WTC11 (cell line): ENCODE data around the gene MGARP. TPM values are rescaled to one million over a fixed set of nuclear protein-coding genes. Genes with fewer than 3 reads are reported as not detected.

Experiments used
- ATAC-seq: fragments of 200-7000 bp; cut with Tn5 transposase; 2 replicates; pipeline ENCODE4 v1.10.0; 2021; ENCODE audit warnings: mild to moderate bottlenecking, moderate library complexity
- CTCF ChIA-PET: fragments of 300-600 bp; sonication (Branson Sonifier 250); formaldehyde crosslinking; loops from one replicate; lab custom pipeline; 2021; ENCODE audit warnings: antibody characterized with exemption; lab: Charles Lee
- POLR2A ChIA-PET: fragments of 350-600 bp; sonication (Branson Sonifier 250); formaldehyde crosslinking; loops from one replicate; lab custom pipeline; 2021; ENCODE audit warnings: antibody characterized with exemption; lab: Charles Lee
- DNase-seq: peaks from one replicate; pipeline ENCODE4 v3.0.0; 2021; ENCODE audit warnings: low spot score
- H3K27ac Mint-ChIP-seq: 2 replicates; pipeline ENCODE4 v1.8.0; 2021; ENCODE audit warnings: mixed read lengths
- H3K27me3 Mint-ChIP-seq: 2 replicates; pipeline ENCODE4 v1.8.0; 2021; ENCODE audit warnings: low read depth, mild to moderate bottlenecking, moderate library complexity, mixed read lengths
- H3K36me3 Mint-ChIP-seq: 2 replicates; pipeline ENCODE4 v1.8.0; 2021; ENCODE audit warnings: mixed read lengths
- H3K4me1 Mint-ChIP-seq: 2 replicates; pipeline ENCODE4 v1.8.0; 2022; ENCODE audit warnings: mixed read lengths
- H3K4me3 Mint-ChIP-seq: 2 replicates; pipeline ENCODE4 v1.8.0; 2021; ENCODE audit warnings: mild to moderate bottlenecking, moderate library complexity, mixed read lengths
- H3K9me3 Mint-ChIP-seq: 2 replicates; pipeline ENCODE4 v1.8.0; 2021; ENCODE audit warnings: mixed read lengths
- CBFB ChIP-seq: sonication (generic); formaldehyde crosslinking; IDR thresholded peaks from 2 replicates; pipeline ENCODE4 v1.8.1; 2022; ENCODE audit warnings: mild to moderate bottlenecking, low read depth, missing genetic modification reagents
- FOXK1 ChIP-seq: sonication (generic); formaldehyde crosslinking; IDR thresholded peaks from 2 replicates; pipeline ENCODE4 v1.8.0; 2022; ENCODE audit warnings: mild to moderate bottlenecking, moderate library complexity, missing genetic modification reagents
- GABPB1 ChIP-seq: sonication (generic); formaldehyde crosslinking; IDR thresholded peaks from 2 replicates; pipeline ENCODE4 v1.8.1; 2023; ENCODE audit warnings: mild to moderate bottlenecking, missing genetic modification reagents
- MXD4 ChIP-seq: fragments of 250-450 bp; sonication (Bioruptor Pico); IDR thresholded peaks from 2 replicates; pipeline ENCODE4 v1.8.0; 2021; ENCODE audit warnings: mild to moderate bottlenecking, moderate library complexity, borderline replicate concordance
- MYBL2 ChIP-seq: sonication (generic); formaldehyde crosslinking; IDR thresholded peaks from 2 replicates; pipeline ENCODE4 v1.8.1; 2023; ENCODE audit warnings: mild to moderate bottlenecking, moderate library complexity, missing genetic modification reagents
- NFE2L1 ChIP-seq: sonication (generic); formaldehyde crosslinking; IDR thresholded peaks from 2 replicates; pipeline ENCODE4 v1.8.1; 2023; ENCODE audit warnings: missing genetic modification reagents
- NR2C2 ChIP-seq: sonication (generic); formaldehyde crosslinking; IDR thresholded peaks from 2 replicates; pipeline ENCODE4 v1.8.0; 2022; ENCODE audit warnings: mild to moderate bottlenecking, missing genetic modification reagents
- NR3C1 ChIP-seq: sonication (generic); formaldehyde crosslinking; conservative IDR thresholded peaks from 2 replicates; pipeline ENCODE4 v1.8.1; 2023; ENCODE audit warnings: low read depth, mild to moderate bottlenecking, missing genetic modification reagents
- PRRX2 ChIP-seq: fragments of 250-450 bp; sonication (Bioruptor Pico); IDR thresholded peaks from 2 replicates; pipeline ENCODE4 v1.8.0; 2021; ENCODE audit warnings: mild to moderate bottlenecking
- SMAD3 ChIP-seq: sonication (generic); formaldehyde crosslinking; IDR thresholded peaks from 2 replicates; pipeline ENCODE4 v1.8.0; 2022; ENCODE audit warnings: missing genetic modification reagents, mild to moderate bottlenecking, borderline replicate concordance
- SP1 ChIP-seq: sonication (generic); formaldehyde crosslinking; conservative IDR thresholded peaks from 2 replicates; pipeline ENCODE4 v1.8.1; 2022; ENCODE audit warnings: missing genetic modification reagents
- TEAD1 ChIP-seq: sonication (generic); formaldehyde crosslinking; IDR thresholded peaks from 2 replicates; pipeline ENCODE4 v1.8.0; 2022; ENCODE audit warnings: mild to moderate bottlenecking, missing genetic modification reagents
- TEAD4 ChIP-seq: sonication (generic); formaldehyde crosslinking; IDR thresholded peaks from 2 replicates; pipeline ENCODE4 v1.8.0; 2022; ENCODE audit warnings: mild to moderate bottlenecking, missing genetic modification reagents
- ZBTB21 ChIP-seq: sonication (generic); formaldehyde crosslinking; IDR thresholded peaks from 2 replicates; pipeline ENCODE4 v1.8.1; 2023; ENCODE audit warnings: mild to moderate bottlenecking, missing genetic modification reagents, borderline replicate concordance
- ZNF396 ChIP-seq: fragments of 250-450 bp; sonication (Bioruptor Pico); IDR thresholded peaks from 2 replicates; pipeline ENCODE4 v1.8.0; 2021; ENCODE audit warnings: mild to moderate bottlenecking, moderate library complexity, borderline replicate concordance
- total RNA-seq: library from RNA; stranded (reverse); gene quantifications from 3 replicates; pipeline ENCODE4 v1.2.3, GENCODE V29; 2021
- TF ChIP-seq, protein P1 (sequence below): sonication (generic); formaldehyde crosslinking; IDR thresholded peaks from 2 replicates; pipeline ENCODE4 v1.8.0; 2023; ENCODE audit warnings: missing genetic modification reagents, mild to moderate bottlenecking, borderline replicate concordance
- TF ChIP-seq, protein P2 (sequence below): sonication (generic); formaldehyde crosslinking; IDR thresholded peaks from 2 replicates; pipeline ENCODE4 v1.8.0; 2022; ENCODE audit warnings: mild to moderate bottlenecking, missing genetic modification reagents
- TF ChIP-seq, protein P3 (sequence below): sonication (generic); formaldehyde crosslinking; IDR thresholded peaks from 2 replicates; pipeline ENCODE4 v1.8.1; 2023; ENCODE audit warnings: mild to moderate bottlenecking, missing genetic modification reagents, moderate library complexity
- TF ChIP-seq, protein P4 (sequence below): sonication (generic); formaldehyde crosslinking; IDR thresholded peaks from 2 replicates; pipeline ENCODE4 v1.8.1; 2022; ENCODE audit warnings: mild to moderate bottlenecking, moderate library complexity, missing genetic modification reagents
- TF ChIP-seq, protein P5 (sequence below): sonication (generic); formaldehyde crosslinking; IDR thresholded peaks from 2 replicates; pipeline ENCODE4 v1.8.1; 2023; ENCODE audit warnings: mild to moderate bottlenecking, moderate library complexity, missing genetic modification reagents
- TF ChIP-seq, protein P6 (sequence below): sonication (generic); formaldehyde crosslinking; IDR thresholded peaks from 2 replicates; pipeline ENCODE4 v1.8.1; 2022; ENCODE audit warnings: low read depth, mild to moderate bottlenecking, moderate library complexity, missing genetic modification reagents, borderline replicate concordance
- TF ChIP-seq, protein P7 (sequence below): sonication (generic); formaldehyde crosslinking; IDR thresholded peaks from 2 replicates; pipeline ENCODE4 v1.8.1; 2022; ENCODE audit warnings: low read depth, missing genetic modification reagents, borderline replicate concordance
- TF ChIP-seq, protein P8 (sequence below): sonication (generic); formaldehyde crosslinking; IDR thresholded peaks from 2 replicates; pipeline ENCODE4 v1.8.1; 2023; ENCODE audit warnings: mild to moderate bottlenecking, missing genetic modification reagents

MGARP gene
- total RNA-seq, 1 experiment from 2014 or later = 4.6 TPM

DNA sequence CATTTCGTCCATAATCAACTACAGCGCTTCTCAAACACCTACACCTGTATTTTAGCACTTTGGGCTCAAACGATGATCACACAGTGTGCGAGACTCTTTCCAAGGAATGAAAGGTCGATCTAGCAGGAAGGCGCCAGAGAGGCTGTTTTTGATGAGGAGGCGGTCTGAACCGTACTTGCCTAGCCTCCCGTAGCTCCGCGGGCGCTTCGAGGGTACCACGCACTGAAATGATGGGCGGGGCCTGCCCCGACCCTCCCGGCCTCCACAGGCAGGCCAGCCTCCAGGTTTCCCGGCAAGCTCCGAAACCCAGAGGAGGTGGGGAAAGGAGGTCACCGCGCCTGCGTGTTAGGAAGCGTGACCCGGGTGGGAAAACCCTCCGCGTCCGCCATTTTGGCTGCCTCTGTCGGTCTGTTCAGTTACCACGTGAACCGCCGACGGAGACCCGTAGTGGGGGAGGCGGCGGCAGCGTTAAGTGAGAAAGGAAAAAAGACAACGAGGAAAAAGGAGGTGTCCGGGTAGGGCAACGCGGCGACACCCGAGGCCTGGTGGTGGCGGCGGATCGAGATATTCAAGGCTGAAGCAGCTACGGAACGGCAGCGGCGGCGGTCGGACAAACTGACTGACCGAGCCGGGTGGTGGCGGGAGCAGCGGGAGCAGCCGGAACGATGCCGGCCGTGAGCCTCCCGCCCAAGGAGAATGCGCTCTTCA is 21.2 kb upstream of the MGARP start, which contains the start of gene NAA15:
NAA15 (plus strand) TSS at position 393 of the 708 bp plus-strand sequence; CDS start at position 666, 273 bp downstream.
- CTCF ChIA-PET = interaction anchor here (0.6 to 2.3 kb wide), 15 partner anchors 19 to 271 kb away, joined by 3 to 11 read pairs (median 4); partner anchors contain the start of genes ELF2 and MGARP
- Mint-ChIP-seq H3K4me3 (peak within 1 kb of the TSS; percentile 99), H3K4me1 (peaks cover 35% of the 10 kb centered on the region), H3K27me3 (peaks cover 2% of the 10 kb centered on the region; the same call in 1 of the 2 replicates), H3K27ac (peak within 1 kb of the TSS; percentile 99), H3K36me3 (peaks cover 40% of the 10 kb centered on the region), H3K9me3 (peaks cover 10% of the 10 kb centered on the region)
- peak; percentile 97 for DNase-seq
- POLR2A ChIA-PET = interaction anchor here (0.5 to 3.5 kb wide), 16 partner anchors 11 to 285 kb away, joined by 3 to 59 read pairs (median 4); partner anchors contain the start of genes ELF2, MGARP and NOCT
- ATAC-seq = peak; percentile 97
- TF ChIP-seq, protein P1, sequence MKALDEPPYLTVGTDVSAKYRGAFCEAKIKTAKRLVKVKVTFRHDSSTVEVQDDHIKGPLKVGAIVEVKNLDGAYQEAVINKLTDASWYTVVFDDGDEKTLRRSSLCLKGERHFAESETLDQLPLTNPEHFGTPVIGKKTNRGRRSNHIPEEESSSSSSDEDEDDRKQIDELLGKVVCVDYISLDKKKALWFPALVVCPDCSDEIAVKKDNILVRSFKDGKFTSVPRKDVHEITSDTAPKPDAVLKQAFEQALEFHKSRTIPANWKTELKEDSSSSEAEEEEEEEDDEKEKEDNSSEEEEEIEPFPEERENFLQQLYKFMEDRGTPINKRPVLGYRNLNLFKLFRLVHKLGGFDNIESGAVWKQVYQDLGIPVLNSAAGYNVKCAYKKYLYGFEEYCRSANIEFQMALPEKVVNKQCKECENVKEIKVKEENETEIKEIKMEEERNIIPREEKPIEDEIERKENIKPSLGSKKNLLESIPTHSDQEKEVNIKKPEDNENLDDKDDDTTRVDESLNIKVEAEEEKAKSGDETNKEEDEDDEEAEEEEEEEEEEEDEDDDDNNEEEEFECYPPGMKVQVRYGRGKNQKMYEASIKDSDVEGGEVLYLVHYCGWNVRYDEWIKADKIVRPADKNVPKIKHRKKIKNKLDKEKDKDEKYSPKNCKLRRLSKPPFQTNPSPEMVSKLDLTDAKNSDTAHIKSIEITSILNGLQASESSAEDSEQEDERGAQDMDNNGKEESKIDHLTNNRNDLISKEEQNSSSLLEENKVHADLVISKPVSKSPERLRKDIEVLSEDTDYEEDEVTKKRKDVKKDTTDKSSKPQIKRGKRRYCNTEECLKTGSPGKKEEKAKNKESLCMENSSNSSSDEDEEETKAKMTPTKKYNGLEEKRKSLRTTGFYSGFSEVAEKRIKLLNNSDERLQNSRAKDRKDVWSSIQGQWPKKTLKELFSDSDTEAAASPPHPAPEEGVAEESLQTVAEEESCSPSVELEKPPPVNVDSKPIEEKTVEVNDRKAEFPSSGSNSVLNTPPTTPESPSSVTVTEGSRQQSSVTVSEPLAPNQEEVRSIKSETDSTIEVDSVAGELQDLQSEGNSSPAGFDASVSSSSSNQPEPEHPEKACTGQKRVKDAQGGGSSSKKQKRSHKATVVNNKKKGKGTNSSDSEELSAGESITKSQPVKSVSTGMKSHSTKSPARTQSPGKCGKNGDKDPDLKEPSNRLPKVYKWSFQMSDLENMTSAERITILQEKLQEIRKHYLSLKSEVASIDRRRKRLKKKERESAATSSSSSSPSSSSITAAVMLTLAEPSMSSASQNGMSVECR (CRISPR knock-in tag) = no peak; the same call in 1 of the 2 replicates
- TF ChIP-seq TEAD4 = 0 out of 2 replicates have a peak, but pooled peaks have one; percentile 8
- TF ChIP-seq, protein P2, sequence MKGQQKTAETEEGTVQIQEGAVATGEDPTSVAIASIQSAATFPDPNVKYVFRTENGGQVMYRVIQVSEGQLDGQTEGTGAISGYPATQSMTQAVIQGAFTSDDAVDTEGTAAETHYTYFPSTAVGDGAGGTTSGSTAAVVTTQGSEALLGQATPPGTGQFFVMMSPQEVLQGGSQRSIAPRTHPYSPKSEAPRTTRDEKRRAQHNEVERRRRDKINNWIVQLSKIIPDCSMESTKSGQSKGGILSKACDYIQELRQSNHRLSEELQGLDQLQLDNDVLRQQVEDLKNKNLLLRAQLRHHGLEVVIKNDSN (CRISPR knock-in tag) = peak; percentile 75; the same call in 1 of the 2 replicates
- peak; percentile 29; the same call in 1 of the 2 replicates for TF ChIP-seq CBFB
- TF ChIP-seq, protein P3, sequence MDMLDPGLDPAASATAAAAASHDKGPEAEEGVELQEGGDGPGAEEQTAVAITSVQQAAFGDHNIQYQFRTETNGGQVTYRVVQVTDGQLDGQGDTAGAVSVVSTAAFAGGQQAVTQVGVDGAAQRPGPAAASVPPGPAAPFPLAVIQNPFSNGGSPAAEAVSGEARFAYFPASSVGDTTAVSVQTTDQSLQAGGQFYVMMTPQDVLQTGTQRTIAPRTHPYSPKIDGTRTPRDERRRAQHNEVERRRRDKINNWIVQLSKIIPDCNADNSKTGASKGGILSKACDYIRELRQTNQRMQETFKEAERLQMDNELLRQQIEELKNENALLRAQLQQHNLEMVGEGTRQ (CRISPR knock-in tag) = peak; percentile 75
- 0 out of 2 replicates have a peak, but pooled peaks have one; percentile 53 for TF ChIP-seq SMAD3 (CRISPR knock-in tag)
- TF ChIP-seq, protein P4, sequence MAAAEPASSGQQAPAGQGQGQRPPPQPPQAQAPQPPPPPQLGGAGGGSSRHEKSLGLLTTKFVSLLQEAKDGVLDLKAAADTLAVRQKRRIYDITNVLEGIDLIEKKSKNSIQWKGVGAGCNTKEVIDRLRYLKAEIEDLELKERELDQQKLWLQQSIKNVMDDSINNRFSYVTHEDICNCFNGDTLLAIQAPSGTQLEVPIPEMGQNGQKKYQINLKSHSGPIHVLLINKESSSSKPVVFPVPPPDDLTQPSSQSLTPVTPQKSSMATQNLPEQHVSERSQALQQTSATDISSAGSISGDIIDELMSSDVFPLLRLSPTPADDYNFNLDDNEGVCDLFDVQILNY (CRISPR knock-in tag) = peak; percentile 62; the same call in 1 of the 2 replicates
- no peak for TF ChIP-seq PRRX2 (CRISPR knock-in tag)
- peak; percentile 59 for TF ChIP-seq MYBL2 (CRISPR knock-in tag)
- TF ChIP-seq, protein P5, sequence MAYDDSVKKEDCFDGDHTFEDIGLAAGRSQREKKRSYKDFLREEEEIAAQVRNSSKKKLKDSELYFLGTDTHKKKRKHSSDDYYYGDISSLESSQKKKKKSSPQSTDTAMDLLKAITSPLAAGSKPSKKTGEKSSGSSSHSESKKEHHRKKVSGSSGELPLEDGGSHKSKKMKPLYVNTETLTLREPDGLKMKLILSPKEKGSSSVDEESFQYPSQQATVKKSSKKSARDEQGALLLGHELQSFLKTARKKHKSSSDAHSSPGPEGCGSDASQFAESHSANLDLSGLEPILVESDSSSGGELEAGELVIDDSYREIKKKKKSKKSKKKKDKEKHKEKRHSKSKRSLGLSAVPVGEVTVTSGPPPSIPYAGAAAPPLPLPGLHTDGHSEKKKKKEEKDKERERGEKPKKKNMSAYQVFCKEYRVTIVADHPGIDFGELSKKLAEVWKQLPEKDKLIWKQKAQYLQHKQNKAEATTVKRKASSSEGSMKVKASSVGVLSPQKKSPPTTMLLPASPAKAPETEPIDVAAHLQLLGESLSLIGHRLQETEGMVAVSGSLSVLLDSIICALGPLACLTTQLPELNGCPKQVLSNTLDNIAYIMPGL (CRISPR knock-in tag) = peak; percentile 16; the same call in 1 of the 2 replicates
- TF ChIP-seq GABPB1 (CRISPR knock-in tag) = 0 out of 2 replicates have a peak, but pooled peaks have one; percentile 53
- TF ChIP-seq NFE2L1 (CRISPR knock-in tag) = 0 out of 2 replicates have a peak, but pooled peaks have one; percentile 51
- peak; percentile 90 for TF ChIP-seq SP1 (CRISPR knock-in tag)
- no peak for TF ChIP-seq MXD4 (CRISPR knock-in tag)
- TF ChIP-seq, protein P6, sequence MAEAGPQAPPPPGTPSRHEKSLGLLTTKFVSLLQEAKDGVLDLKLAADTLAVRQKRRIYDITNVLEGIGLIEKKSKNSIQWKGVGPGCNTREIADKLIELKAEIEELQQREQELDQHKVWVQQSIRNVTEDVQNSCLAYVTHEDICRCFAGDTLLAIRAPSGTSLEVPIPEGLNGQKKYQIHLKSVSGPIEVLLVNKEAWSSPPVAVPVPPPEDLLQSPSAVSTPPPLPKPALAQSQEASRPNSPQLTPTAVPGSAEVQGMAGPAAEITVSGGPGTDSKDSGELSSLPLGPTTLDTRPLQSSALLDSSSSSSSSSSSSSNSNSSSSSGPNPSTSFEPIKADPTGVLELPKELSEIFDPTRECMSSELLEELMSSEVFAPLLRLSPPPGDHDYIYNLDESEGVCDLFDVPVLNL = 0 out of 2 replicates have a peak, but pooled peaks have one; percentile 13
- peak; percentile 23 for TF ChIP-seq FOXK1 (CRISPR knock-in tag)
- 0 out of 2 replicates have a peak, but pooled peaks have one; percentile 31 for TF ChIP-seq ZBTB21 (CRISPR knock-in tag)
- TF ChIP-seq, protein P7, sequence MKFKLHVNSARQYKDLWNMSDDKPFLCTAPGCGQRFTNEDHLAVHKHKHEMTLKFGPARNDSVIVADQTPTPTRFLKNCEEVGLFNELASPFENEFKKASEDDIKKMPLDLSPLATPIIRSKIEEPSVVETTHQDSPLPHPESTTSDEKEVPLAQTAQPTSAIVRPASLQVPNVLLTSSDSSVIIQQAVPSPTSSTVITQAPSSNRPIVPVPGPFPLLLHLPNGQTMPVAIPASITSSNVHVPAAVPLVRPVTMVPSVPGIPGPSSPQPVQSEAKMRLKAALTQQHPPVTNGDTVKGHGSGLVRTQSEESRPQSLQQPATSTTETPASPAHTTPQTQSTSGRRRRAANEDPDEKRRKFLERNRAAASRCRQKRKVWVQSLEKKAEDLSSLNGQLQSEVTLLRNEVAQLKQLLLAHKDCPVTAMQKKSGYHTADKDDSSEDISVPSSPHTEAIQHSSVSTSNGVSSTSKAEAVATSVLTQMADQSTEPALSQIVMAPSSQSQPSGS (CRISPR knock-in tag) = no peak
- TF ChIP-seq NR3C1 = no peak
- TF ChIP-seq, protein P8, sequence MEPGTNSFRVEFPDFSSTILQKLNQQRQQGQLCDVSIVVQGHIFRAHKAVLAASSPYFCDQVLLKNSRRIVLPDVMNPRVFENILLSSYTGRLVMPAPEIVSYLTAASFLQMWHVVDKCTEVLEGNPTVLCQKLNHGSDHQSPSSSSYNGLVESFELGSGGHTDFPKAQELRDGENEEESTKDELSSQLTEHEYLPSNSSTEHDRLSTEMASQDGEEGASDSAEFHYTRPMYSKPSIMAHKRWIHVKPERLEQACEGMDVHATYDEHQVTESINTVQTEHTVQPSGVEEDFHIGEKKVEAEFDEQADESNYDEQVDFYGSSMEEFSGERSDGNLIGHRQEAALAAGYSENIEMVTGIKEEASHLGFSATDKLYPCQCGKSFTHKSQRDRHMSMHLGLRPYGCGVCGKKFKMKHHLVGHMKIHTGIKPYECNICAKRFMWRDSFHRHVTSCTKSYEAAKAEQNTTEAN (CRISPR knock-in tag) = peak; percentile 43; the same call in 1 of the 2 replicates
- TF ChIP-seq TEAD1 (CRISPR knock-in tag) = 0 out of 2 replicates have a peak, but pooled peaks have one; percentile 10
- no peak for TF ChIP-seq ZNF396 (CRISPR knock-in tag)
- peak; percentile 88 for TF ChIP-seq NR2C2 (CRISPR knock-in tag)
